Breast epithelium (tissue), 4 donors: Measurements from ENCODE around the gene CCNG2. TPM values are rescaled to one million over a fixed set of nuclear protein-coding genes. Genes with fewer than 3 reads are reported as not detected.

Experiments
- DNase-seq, 2 donors: peaks; one replicate each; pipeline ENCODE4 v3.0.0-alpha.2; 2019; ENCODE audit warnings: low spot score in 2 of 2
- H3K27ac ChIP-seq, 2 donors: fragments of 200-600 bp; sonication (generic) in 1 of 2; one replicate each; pipeline ENCODE4 v1.5.1; 2016 to 2019; ENCODE audit warnings: mild to moderate bottlenecking in 1 of 2
- H3K27me3 ChIP-seq, 2 donors: fragments of 200-600 bp; sonication (generic) in 1 of 2; one replicate each; pipeline versions ENCODE4 v1.5.1 to v1.6.0; 2017 to 2019; ENCODE audit warnings: control low read depth in 1 of 2, mild to moderate bottlenecking in 1 of 2
- H3K36me3 ChIP-seq: fragments of 200-600 bp; one replicate; pipeline ENCODE4 v1.5.1; 2019
- H3K4me1 ChIP-seq, 2 donors: fragments of 200-600 bp; sonication (generic); one replicate each; pipeline ENCODE4 v1.5.1; 2016 to 2019; ENCODE audit warnings: control low read depth in 1 of 2
- H3K4me3 ChIP-seq, 3 donors: fragments of 200-600 bp; sonication (generic); 1 replicate in 2 of 3; 2 replicates in 1 of 3; pipeline ENCODE4 v1.5.1; 2016 to 2019; ENCODE audit warnings: mild to moderate bottlenecking in 3 of 3, moderate library complexity in 2 of 3
- H3K9me3 ChIP-seq, 2 donors: fragments of 200-600 bp; sonication (generic) in 1 of 2; one replicate each; pipeline ENCODE4 v1.5.1; 2016 to 2019; ENCODE audit warnings: control low read depth in 1 of 2
- POLR2A ChIP-seq: fragments of 450-650 bp; IDR thresholded peaks from one replicate; pipeline ENCODE4 v1.6.1; 2016; ENCODE audit warnings: antibody characterized with exemption, mild to moderate bottlenecking, moderate library complexity
- POLR2AphosphoS5 ChIP-seq, 3 donors: sonication (generic); formaldehyde crosslinking; IDR thresholded peaks; one replicate each; pipeline ENCODE4 v1.6.1; 2017; ENCODE audit warnings: antibody characterized with exemption in 3 of 3
- intact Hi-C: fragments of 100-400 bp; cut with DNase I; formaldehyde crosslinking; loops from one replicate; pipeline ENCODE4 v1.15.1; 2023; ENCODE audit warnings: low total_unique reads
- total RNA-seq, 3 donors: library from RNA; depleted of rRNA; stranded (reverse); fragments of >200 nt; gene quantifications; one replicate each; pipeline ENCODE4 v1.1.0, GENCODE V29; 2016
- TF ChIP-seq, protein P1 (sequence below), 3 donors: fragments of 450-650 bp; IDR thresholded peaks; one replicate each; pipeline ENCODE4 v1.5.1; 2016 to 2017; ENCODE audit warnings: antibody characterized with exemption in 3 of 3, mild to moderate bottlenecking in 3 of 3, moderate library complexity in 3 of 3

Gene CCNG2
- total RNA-seq, 3 donors from 2014 or later: 74.1 to 111 (median 107) TPM

- intact Hi-C loops: no loop called here
- no peaks in the 10 kb centered on the region for H3K4me1 ChIP-seq
- TF ChIP-seq POLR2A (no peak), POLR2AphosphoS5 (IDR thresholded peaks at IDR 0.05) (no peak)
- TF ChIP-seq, protein P1, sequence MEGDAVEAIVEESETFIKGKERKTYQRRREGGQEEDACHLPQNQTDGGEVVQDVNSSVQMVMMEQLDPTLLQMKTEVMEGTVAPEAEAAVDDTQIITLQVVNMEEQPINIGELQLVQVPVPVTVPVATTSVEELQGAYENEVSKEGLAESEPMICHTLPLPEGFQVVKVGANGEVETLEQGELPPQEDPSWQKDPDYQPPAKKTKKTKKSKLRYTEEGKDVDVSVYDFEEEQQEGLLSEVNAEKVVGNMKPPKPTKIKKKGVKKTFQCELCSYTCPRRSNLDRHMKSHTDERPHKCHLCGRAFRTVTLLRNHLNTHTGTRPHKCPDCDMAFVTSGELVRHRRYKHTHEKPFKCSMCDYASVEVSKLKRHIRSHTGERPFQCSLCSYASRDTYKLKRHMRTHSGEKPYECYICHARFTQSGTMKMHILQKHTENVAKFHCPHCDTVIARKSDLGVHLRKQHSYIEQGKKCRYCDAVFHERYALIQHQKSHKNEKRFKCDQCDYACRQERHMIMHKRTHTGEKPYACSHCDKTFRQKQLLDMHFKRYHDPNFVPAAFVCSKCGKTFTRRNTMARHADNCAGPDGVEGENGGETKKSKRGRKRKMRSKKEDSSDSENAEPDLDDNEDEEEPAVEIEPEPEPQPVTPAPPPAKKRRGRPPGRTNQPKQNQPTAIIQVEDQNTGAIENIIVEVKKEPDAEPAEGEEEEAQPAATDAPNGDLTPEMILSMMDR (IDR thresholded peaks at IDR 0.05): no peak
- no peak overlapping the region for H3K4me3 ChIP-seq
- H3K27ac ChIP-seq: peak overlapping the region; percentile 33 to 53
- DNase-seq: no peak
- no peaks in the 10 kb centered on the region for H3K36me3 ChIP-seq
- no peaks in the 10 kb centered on the region for H3K27me3 ChIP-seq
- no peaks in the 10 kb centered on the region for H3K9me3 ChIP-seq
These were observed 9.8 kb upstream of the CCNG2 start for GRCh38 chr4:77147079-77147782.

- H3K27ac ChIP-seq: peak overlapping the region; percentile 33 to 53
- no peaks in the 10 kb centered on the region for H3K36me3 ChIP-seq
- no peaks in the 10 kb centered on the region for H3K4me1 ChIP-seq
- H3K27me3 ChIP-seq: no peaks in the 10 kb centered on the region
- no peak for DNase-seq
- intact Hi-C loops: no loop called here
- H3K4me3 ChIP-seq: no peak overlapping the region
- TF ChIP-seq POLR2A: no peak
- H3K9me3 ChIP-seq: no peaks in the 10 kb centered on the region
These were observed 8.9 kb upstream of the CCNG2 start for GRCh38 chr4:77148078-77148477.

- H3K27ac ChIP-seq: no peak overlapping the region
- H3K27me3 ChIP-seq: no peaks in the 10 kb centered on the region
- intact Hi-C loops: no loop called here
- no peaks in the 10 kb centered on the region for H3K4me1 ChIP-seq
- DNase-seq: no peak
- H3K4me3 ChIP-seq: no peak overlapping the region
- no peaks in the 10 kb centered on the region for H3K36me3 ChIP-seq
- no peak for TF ChIP-seq POLR2AphosphoS5 (IDR thresholded peaks at IDR 0.05)
- TF ChIP-seq, protein P1 (IDR thresholded peaks at IDR 0.05): no peak
- H3K9me3 ChIP-seq: no peaks in the 10 kb centered on the region
These were observed 7.2 kb upstream of the CCNG2 start for GRCh38 chr4:77149789-77150188.

DNA sequence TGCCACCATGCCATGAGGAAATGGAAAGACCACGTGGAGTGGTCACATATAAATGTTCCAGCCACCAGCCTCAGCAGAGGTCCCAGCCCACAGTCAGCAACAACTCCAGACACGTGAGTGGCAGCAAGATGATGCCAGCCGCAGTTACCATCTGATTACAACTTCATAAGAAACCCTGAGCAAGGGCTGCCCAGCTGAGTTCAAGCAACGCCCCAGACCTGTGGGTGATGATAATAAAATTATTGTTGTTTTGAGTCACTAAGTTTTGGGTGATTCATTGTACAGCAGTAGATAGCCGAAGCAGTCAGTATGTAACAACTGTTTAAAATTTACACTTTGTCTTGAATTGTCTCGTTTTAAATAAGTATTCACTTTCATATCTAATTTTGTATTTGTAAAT is 5.8 kb upstream of the CCNG2 start:
- TF ChIP-seq POLR2A (no peak), POLR2AphosphoS5 (IDR thresholded peaks at IDR 0.05) (no peak)
- TF ChIP-seq, protein P1 (IDR thresholded peaks at IDR 0.05): no peak
- Histone ChIP-seq H3K27me3 (no peaks in the 10 kb centered on the region), H3K4me3 (no peak overlapping the region), H3K36me3 (no peaks in the 10 kb centered on the region), H3K27ac (no peak overlapping the region), H3K4me1 (no peaks in the 10 kb centered on the region), H3K9me3 (no peaks in the 10 kb centered on the region)
- intact Hi-C loops: no loop called here
- DNase-seq: no peak

GRCh38 chr4:77152421-77152820 is 4.6 kb upstream of the CCNG2 start:
- H3K9me3 ChIP-seq: no peaks in the 10 kb centered on the region
- no peaks in the 10 kb centered on the region for H3K4me1 ChIP-seq
- intact Hi-C loops: no loop called here
- no peaks in the 10 kb centered on the region for H3K27me3 ChIP-seq
- no peak for DNase-seq
- peak overlapping the region in 1 of 2 donors; percentile 35 for H3K27ac ChIP-seq
- H3K4me3 ChIP-seq: no peak overlapping the region
- TF ChIP-seq POLR2A: no peak
- TF ChIP-seq, protein P1 (IDR thresholded peaks at IDR 0.05): no peak
- no peak for TF ChIP-seq POLR2AphosphoS5 (IDR thresholded peaks at IDR 0.05)
- H3K36me3 ChIP-seq: no peaks in the 10 kb centered on the region
